H1 (cell line): Measurements from ENCODE around the gene PRKAA1. TPM values are rescaled to one million over a fixed set of nuclear protein-coding genes. Genes with fewer than 3 reads are reported as not detected.
A peak's percentile ranks its signal among the peaks of the same experiment; 100 is the strongest.

Experiments used
- CTCF ChIA-PET: fragments of 300-600 bp; sonication (Branson Sonifier 250); formaldehyde crosslinking; loops from one replicate; lab custom pipeline; 2021; ENCODE audit not compliant: partially characterized antibody; lab: Charles Lee
- POLR2A ChIA-PET: fragments of 300-600 bp; sonication (Branson Sonifier 250); formaldehyde crosslinking; loops from one replicate; lab custom pipeline; 2021; ENCODE audit warnings: inconsistent platforms; ENCODE audit not compliant: partially characterized antibody; lab: Charles Lee
- DNase-seq, 2 experiments: peaks; one replicate each; pipeline versions ENCODE4 v3.0.0 to v3.0.0-alpha.2; 2010 to 2022; ENCODE audit warnings: low spot score in 2 of 2, low read depth in 1 of 2, mixed read lengths in 1 of 2
- FAIRE-seq: peaks from 2 replicates; lab custom pipeline; 2011; peaks lifted over from hg19 to GRCh38; lab: Jason Lieb, UNC
- H2AFZ ChIP-seq: 2 replicates; pipeline ENCODE4 v1.8.1; 2012; ENCODE audit warnings: low read length, inconsistent platforms
- H2AK5ac ChIP-seq: 2 replicates; pipeline ENCODE4 v1.6.1; 2013; ENCODE audit warnings: low read depth, low read length
- H2BK120ac ChIP-seq: replicated peaks from 2 replicates; pipeline ENCODE3; 2013; ENCODE audit warnings: low read depth, low read length, inconsistent platforms
- H2BK12ac ChIP-seq: 2 replicates; pipeline ENCODE4 v1.6.1; 2013; ENCODE audit warnings: low read depth, low read length
- H2BK15ac ChIP-seq: 2 replicates; pipeline ENCODE4 v1.6.1; 2013; ENCODE audit warnings: low read length
- H2BK20ac ChIP-seq: 2 replicates; pipeline ENCODE4 v1.6.1; 2013; ENCODE audit warnings: low read length
- H2BK5ac ChIP-seq: 2 replicates; pipeline ENCODE4 v1.6.1; 2013; ENCODE audit warnings: low read depth, low read length
- H3K14ac ChIP-seq: 2 replicates; pipeline ENCODE4 v1.6.1; 2013; ENCODE audit warnings: inconsistent platforms; ENCODE audit not compliant: insufficient read length
- H3K18ac ChIP-seq: 2 replicates; pipeline ENCODE4 v1.6.1; 2013; ENCODE audit warnings: low read length; ENCODE audit errors: extremely low read depth
- H3K23ac ChIP-seq: 2 replicates; pipeline ENCODE4 v1.6.1; 2013; ENCODE audit warnings: inconsistent platforms; ENCODE audit not compliant: insufficient read length
- H3K23me2 ChIP-seq: 2 replicates; pipeline ENCODE4 v1.6.1; 2013; ENCODE audit warnings: low read depth, low read length
- H3K27ac ChIP-seq: 2 replicates; pipeline ENCODE4 v1.6.1; 2011; ENCODE audit warnings: low read depth, low read length, inconsistent platforms
- H3K27me3 ChIP-seq, 4 experiments: replicated peaks in 1 of 4; 1 replicate in 1 of 4; 2 replicates in 3 of 4; pipeline versions ENCODE4 v1.6.1 to v1.8.1; 2011 to 2013; ENCODE audit warnings: low read length in 3 of 4, mild to moderate bottlenecking in 3 of 4, inconsistent platforms in 2 of 4, mixed read lengths in 2 of 4, moderate library complexity in 1 of 4; ENCODE audit not compliant: control insufficient read depth in 3 of 4, insufficient read depth in 3 of 4; ENCODE audit errors: extremely low read depth in 1 of 4
- H3K36me3 ChIP-seq, 4 experiments: 2 replicates each; pipeline versions ENCODE4 v1.6.1 to v1.8.1; 2011 to 2013; ENCODE audit warnings: mild to moderate bottlenecking in 4 of 4, low read length in 3 of 4, moderate library complexity in 2 of 4, control low read depth in 1 of 4, inconsistent platforms in 1 of 4; ENCODE audit not compliant: insufficient read depth in 4 of 4, control insufficient read depth in 2 of 4
- H3K4ac ChIP-seq: replicated peaks from 2 replicates; pipeline ENCODE3; 2013; ENCODE audit warnings: low read length, low read depth, mixed read lengths, inconsistent platforms; ENCODE audit not compliant: insufficient read length
- H3K4me1 ChIP-seq, 4 experiments: replicated peaks in 1 of 4; 1 replicate in 1 of 4; 2 replicates in 3 of 4; pipeline versions ENCODE4 v1.6.1 to v1.8.1; 2011 to 2013; ENCODE audit warnings: low read length in 3 of 4, inconsistent platforms in 2 of 4, mixed read lengths in 1 of 4; ENCODE audit not compliant: insufficient read depth in 4 of 4, control insufficient read depth in 3 of 4
- H3K4me2 ChIP-seq, 2 experiments: 2 replicates each; pipeline versions ENCODE4 v1.6.1 to v1.8.1; 2011 to 2013; ENCODE audit warnings: low read depth in 2 of 2, low read length in 2 of 2, control low read depth in 1 of 2, inconsistent platforms in 1 of 2, mild to moderate bottlenecking in 1 of 2; ENCODE audit not compliant: insufficient read depth in 1 of 2
- H3K4me3 ChIP-seq, 4 experiments: fragments of 200-600, 300-600 bp in 1 of 4; sonication (generic), shearing (Covaris generic), sonication (Bioruptor Twin) in 1 of 4; 2 replicates each; pipeline versions ENCODE4 v1.5.1 to v1.8.1; 2011 to 2016; ENCODE audit warnings: low read length in 4 of 4, low read depth in 3 of 4, control low read depth in 2 of 4, inconsistent platforms in 2 of 4, mild to moderate bottlenecking in 2 of 4, mixed read lengths in 1 of 4, moderate library complexity in 1 of 4; ENCODE audit not compliant: insufficient read depth in 2 of 4; ENCODE audit errors: extremely low read depth in 1 of 4
- H3K56ac ChIP-seq: replicated peaks from 2 replicates; pipeline ENCODE3; 2013; ENCODE audit warnings: low read depth, mild to moderate bottlenecking, mixed read lengths, low read length, inconsistent platforms; ENCODE audit not compliant: insufficient read length
- H3K79me1 ChIP-seq: 2 replicates; pipeline ENCODE4 v1.6.1; 2013; ENCODE audit warnings: low read depth, low read length, control low read depth
- H3K79me2 ChIP-seq, 2 experiments: 2 replicates each; pipeline versions ENCODE4 v1.6.1 to v1.8.1; 2012 to 2013; ENCODE audit warnings: low read length in 2 of 2, mild to moderate bottlenecking in 2 of 2, inconsistent platforms in 1 of 2; ENCODE audit not compliant: insufficient read depth in 2 of 2, control insufficient read depth in 1 of 2
- H3K9ac ChIP-seq, 4 experiments: replicated peaks in 1 of 4; 1 replicate in 1 of 4; 2 replicates in 3 of 4; pipeline versions ENCODE4 v1.6.1 to v1.8.1; 2011 to 2013; ENCODE audit warnings: low read depth in 3 of 4, low read length in 3 of 4, control low read depth in 2 of 4, mild to moderate bottlenecking in 2 of 4, moderate library complexity in 2 of 4, inconsistent platforms in 1 of 4; ENCODE audit errors: extremely low read depth in 1 of 4
- H3K9me3 ChIP-seq, 2 experiments: 2 replicates each; pipeline versions ENCODE4 v1.6.1 to v1.8.1; 2012 to 2013; ENCODE audit warnings: mild to moderate bottlenecking in 2 of 2, moderate library complexity in 2 of 2, control low read depth in 1 of 2, inconsistent platforms in 1 of 2, low read depth in 1 of 2, low read length in 1 of 2, mixed read lengths in 1 of 2; ENCODE audit not compliant: insufficient read depth in 2 of 2
- H4K20me1 ChIP-seq, 2 experiments: replicated peaks in 1 of 2; 2 replicates each; pipeline versions ENCODE3 to v1.8.1; 2011 to 2013; ENCODE audit warnings: inconsistent platforms in 2 of 2, low read length in 2 of 2, mild to moderate bottlenecking in 1 of 2; ENCODE audit not compliant: insufficient read depth in 2 of 2, control insufficient read depth in 1 of 2
- H4K5ac ChIP-seq: 2 replicates; pipeline ENCODE4 v1.6.1; 2013; ENCODE audit warnings: low read length, low read depth, mixed read lengths, inconsistent platforms; ENCODE audit not compliant: insufficient read length
- H4K8ac ChIP-seq: 2 replicates; pipeline ENCODE4 v1.8.0; 2013; ENCODE audit warnings: mild to moderate bottlenecking, moderate library complexity, low read length, inconsistent platforms; ENCODE audit not compliant: insufficient read depth; ENCODE audit errors: extremely low read depth
- H4K91ac ChIP-seq: replicated peaks from 2 replicates; pipeline ENCODE3; 2013; ENCODE audit warnings: low read length, mixed read lengths, inconsistent platforms; ENCODE audit not compliant: insufficient read length
- ASH2L ChIP-seq: fragments of 200-600, 300-600 bp; sonication (generic); IDR thresholded peaks from one replicate; pipeline ENCODE4 v1.7.1; 2017; ENCODE audit warnings: low read length
- JUN ChIP-seq: IDR thresholded peaks from 2 replicates; pipeline ENCODE4 v1.6.1; 2011; ENCODE audit warnings: low read depth, mild to moderate bottlenecking, improper control_type of control experiment, low read length
- POLR2A ChIP-seq, 2 experiments: IDR thresholded peaks; 1 replicate in 1 of 2; 2 replicates in 1 of 2; pipeline ENCODE4 v1.6.1; 2011; ENCODE audit warnings: low read depth in 2 of 2, low read length in 2 of 2, mild to moderate bottlenecking in 2 of 2; ENCODE audit errors: control extremely low read depth in 1 of 2
- POLR2AphosphoS5 ChIP-seq: IDR thresholded peaks from 2 replicates; pipeline ENCODE4 v1.6.1; 2011; ENCODE audit warnings: low read depth, low read length
- TAF7 ChIP-seq: optimal IDR thresholded peaks from 2 replicates; pipeline ENCODE3; 2011; ENCODE audit warnings: low read depth, mild to moderate bottlenecking, inconsistent platforms, low read length, moderate library complexity, borderline replicate concordance
- WGBS, 2 experiments: shearing (Covaris generic) in 1 of 2; methylation state at CpG; one replicate each; pipeline versions ENCODE4 v1.1.6 to v1.1.7; 2013 to 2015; ENCODE audit warnings: low lambda C conversion rate in 2 of 2, mixed read lengths in 2 of 2, inconsistent platforms in 1 of 2, low coverage in 1 of 2, missing lambda C conversion rate in 1 of 2; ENCODE audit not compliant: insufficient replicate concordance in 2 of 2, insufficient coverage in 1 of 2, insufficient read length in 1 of 2; ENCODE audit errors: extremely low coverage in 1 of 2, missing lambda C conversion rate in 1 of 2; 5-methylcytosine and 5-hydroxymethylcytosine counted together
- polyA plus RNA-seq, 7 experiments: library from polyadenylated mRNA; depleted of rRNA in 3 of 7; stranded (reverse) in 5 of 7; unstranded in 2 of 7; fragments of >200 nt in 5 of 7; fragments of 200-250 nt in 2 of 7; gene quantifications; 1 replicate in 5 of 7; 2 replicates in 1 of 7; 4 replicates in 1 of 7; pipeline versions ENCODE4 v1.2.1 to v1.2.3, GENCODE V29; 2011 to 2013; ENCODE audit warnings: missing spikeins in 2 of 7, mixed read lengths in 2 of 7
- total RNA-seq: library from RNA; stranded (reverse); fragmentation: NEBNext Ultra II Directional; extraction: Animal tissue kit (Norgen Biotek cat#: 25700); gene quantifications from 2 replicates; pipeline ENCODE4 v1.2.1, GENCODE V29; 2021

PRKAA1 gene
- total and polyA plus RNA-seq, 2 of the 8 experiments (the other 6 are each of a cell fraction or from before 2014, with no cell fraction given): 10.4 to 33.1 TPM

- Histone ChIP-seq H3K9me3 (no peaks in the 10 kb centered on the region), H3K79me1 (no peaks in the 10 kb centered on the region), H2BK12ac (no peak overlapping the region), H4K20me1 (peaks cover 2 to 14% of the 10 kb centered on the region in 2 experiments), H3K36me3 (peaks cover 28 to 59% (median 50%) of the 10 kb centered on the region in 4 experiments), H4K5ac (no peak overlapping the region), H3K23me2 (no peaks in the 10 kb centered on the region), H3K14ac (no peak overlapping the region), H2BK5ac (no peak overlapping the region), H2AFZ (no peak overlapping the region), H3K79me2 (peaks cover 0 to 13% of the 10 kb centered on the region in 2 experiments; a peak in 2 of 4 replicates), H2AK5ac (no peak overlapping the region), H4K91ac (no peak overlapping the region), H3K23ac (no peak overlapping the region), H3K9ac (no peak overlapping the region), H3K4ac (no peak overlapping the region), H4K8ac (no peak overlapping the region), H3K4me3 (no peak overlapping the region), H3K4me1 (no peaks in the 10 kb centered on the region), H3K18ac (no peak overlapping the region), H2BK15ac (no peak overlapping the region), H3K27me3 (no peaks in the 10 kb centered on the region), H3K27ac (no peak overlapping the region), H3K56ac (no peak overlapping the region), H2BK120ac (no peak overlapping the region), H3K4me2 (no peak overlapping the region), H2BK20ac (no peak overlapping the region)
- no peak for FAIRE-seq
- TF ChIP-seq POLR2A (IDR thresholded peaks at IDR 0.05; ENCODE audit: control extremely low read depth in 1 of 2, low read depth in 2 of 2, low read length in 2 of 2) (peak; percentile 76 to 85; a peak in 2 of 3 replicates), JUN (no peak), POLR2AphosphoS5 (peak; percentile 88; the same call in 1 of the 2 replicates), ASH2L (no peak), TAF7 (peak; percentile 29)
- WGBS, 2 experiments: 93% methylated on average over 5 of the region's 5 CpGs; no CpG with 5 or more reads in 1 of the 2 experiments
- ChIA-PET POLR2A (interaction anchor here (0.7 to 16.9 kb wide), 15 partner anchors 6 to 286 kb away, joined by 3 to 372 read pairs (median 4); partner anchors contain the start of genes CARD6 and RPL37), CTCF (interaction anchor here (0.6 to 1.5 kb wide), 5 partner anchors 7 to 52 kb away, joined by 3 to 4 read pairs (median 3); no protein-coding TSS in a partner anchor)
- no peak for DNase-seq
Measured at GRCh38 chr5:40826489-40827187, 28.5 kb upstream of the PRKAA1 start.
